Panc1 (cell line): ENCODE data around the gene ZFR2. TPM values are rescaled to one million over a fixed set of nuclear protein-coding genes. Genes with fewer than 3 reads are reported as not detected.

ENCODE experiments used
- ATAC-seq: fragments of 200-7000 bp; cut with Tn5 transposase; 2 replicates; pipeline ENCODE4 v1.9.1; 2020; ENCODE audit warnings: mild to moderate bottlenecking, moderate library complexity
- BruUV-seq: library from RNA; stranded (reverse); fragments of 400-500 nt; replicated peaks from 2 replicates; lab custom pipeline; 2021; lab: Mats Ljungman, UMichigan
- CTCF ChIA-PET: fragments of 300-600 bp; sonication (Branson Sonifier 250); formaldehyde crosslinking; loops from one replicate; lab custom pipeline; 2022; ENCODE audit warnings: antibody characterized with exemption; lab: Charles Lee
- POLR2A ChIA-PET: fragments of 300-600 bp; sonication (Branson Sonifier 250); formaldehyde crosslinking; loops from one replicate; lab custom pipeline; 2022; ENCODE audit warnings: antibody characterized with exemption; lab: Charles Lee
- DNase-seq: peaks from one replicate; pipeline ENCODE4 v3.0.0-alpha.2; 2010; ENCODE audit warnings: low read depth, low spot score
- H3K27ac ChIP-seq: 2 replicates; pipeline ENCODE4 v1.5.1; 2011; ENCODE audit warnings: mild to moderate bottlenecking, low read length, inconsistent platforms
- H3K27me3 ChIP-seq: fragments of 200-500 bp; sonication (Bioruptor generic); 2 replicates; pipeline ENCODE4 v1.6.0; 2014; ENCODE audit warnings: low read length, inconsistent platforms; ENCODE audit not compliant: control insufficient read depth, insufficient read depth
- H3K36me3 ChIP-seq: fragments of 200-500 bp; sonication (Bioruptor generic); 2 replicates; pipeline ENCODE4 v1.5.1; 2014; ENCODE audit warnings: inconsistent platforms, mild to moderate bottlenecking, low read length, moderate library complexity; ENCODE audit not compliant: control insufficient read depth, insufficient read depth
- H3K4me1 ChIP-seq: 2 replicates; pipeline ENCODE4 v1.5.1; 2011; ENCODE audit warnings: inconsistent platforms, mild to moderate bottlenecking, low read length, moderate library complexity; ENCODE audit not compliant: control insufficient read depth, insufficient read depth
- H3K4me3 ChIP-seq, 2 experiments: 2 replicates each; pipeline ENCODE4 v1.5.1; 2011 to 2012; ENCODE audit warnings: low read depth in 2 of 2, low read length in 2 of 2, mild to moderate bottlenecking in 2 of 2, inconsistent platforms in 1 of 2, moderate library complexity in 1 of 2
- H3K9me3 ChIP-seq: fragments of 200-500 bp; sonication (Bioruptor generic); 2 replicates; pipeline ENCODE4 v1.5.1; 2014; ENCODE audit warnings: low read depth, mild to moderate bottlenecking, inconsistent platforms, low read length, moderate library complexity; ENCODE audit not compliant: control insufficient read depth, insufficient read depth
- POLR2AphosphoS5 ChIP-seq: IDR thresholded peaks from 2 replicates; pipeline ENCODE4 v1.6.1; 2012; ENCODE audit warnings: mild to moderate bottlenecking, low read depth, low read length, moderate library complexity
- SIN3A ChIP-seq: IDR thresholded peaks from 2 replicates; pipeline ENCODE4 v1.6.1; 2012; ENCODE audit warnings: low read depth, mild to moderate bottlenecking, low read length, moderate library complexity, borderline replicate concordance; ENCODE audit not compliant: insufficient read depth
- TCF7L2 ChIP-seq: IDR thresholded peaks from 2 replicates; pipeline ENCODE4 v1.6.1; 2011; ENCODE audit warnings: mild to moderate bottlenecking, low read depth, low read length, inconsistent platforms
- in situ Hi-C: cut with HindIII; loops from 2 replicates; pipeline ENCODE4 v1.10.0; 2016; ENCODE audit warnings: low sequenced_read_pairs, low pct_unique_long_range_greater_than_20kb
- intact Hi-C: fragments of 100-400 bp; cut with micrococcal nuclease; formaldehyde crosslinking; loops from one replicate; pipeline ENCODE4 v1.10.0; 2022; ENCODE audit not compliant: unreplicated experiment
- total RNA-seq: library from RNA; stranded (reverse); gene quantifications from one replicate; pipeline ENCODE4 v1.2.1, GENCODE V29; 2021; ENCODE audit not compliant: unreplicated experiment
- TF ChIP-seq, protein P1 (sequence below), 2 experiments: IDR thresholded peaks; 2 replicates each; pipeline ENCODE4 v1.6.1; 2011 to 2012; ENCODE audit warnings: low read depth in 2 of 2, control low read depth in 1 of 2, low read length in 1 of 2, mild to moderate bottlenecking in 1 of 2, moderate library complexity in 1 of 2; ENCODE audit not compliant: insufficient read depth in 1 of 2
- TF ChIP-seq, protein P2 (sequence below): fragments of 450-650 bp; IDR thresholded peaks from 2 replicates; pipeline ENCODE4 v1.5.1; 2017; ENCODE audit warnings: mild to moderate bottlenecking

Gene ZFR2
- total RNA-seq, 1 experiment from 2014 or later, result 0.74 TPM

DNA sequence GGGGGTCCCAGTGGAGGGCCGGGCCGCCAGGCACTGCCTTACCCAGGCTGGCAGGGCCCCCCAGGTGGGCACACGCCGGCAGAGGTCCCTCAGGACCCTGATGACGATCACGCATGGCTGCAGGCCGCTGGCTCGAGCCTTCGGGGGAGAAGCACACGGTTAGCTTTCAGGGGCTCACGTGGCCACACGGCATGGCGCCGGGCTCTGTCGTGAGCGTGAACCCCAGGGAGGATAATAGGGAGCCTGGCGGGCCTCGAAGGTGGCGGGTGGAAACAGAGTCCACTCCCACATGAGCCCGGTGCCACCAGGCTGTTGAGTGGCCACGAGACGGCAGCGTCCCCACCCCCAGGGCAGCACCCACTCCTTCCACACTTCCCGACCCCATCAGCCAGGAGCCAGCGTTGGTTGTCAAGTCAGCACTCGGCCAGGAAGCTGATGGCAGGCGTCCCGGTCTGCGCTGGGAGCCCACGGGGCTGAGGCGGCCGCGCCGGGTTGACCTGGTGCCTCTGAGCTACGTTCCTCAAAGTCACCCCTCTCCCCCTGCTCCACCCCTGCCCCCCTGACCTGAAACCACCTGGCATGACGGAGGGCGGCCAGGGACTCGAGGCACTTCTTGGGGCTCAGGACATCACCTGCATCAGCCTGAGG is 58.0 kb downstream of the ZFR2 start:
- no peak overlapping the region for H3K27ac ChIP-seq
- no TSS peak for BruUV-seq
- in situ Hi-C loops (no loop called here), intact Hi-C loops (no loop called here)
- no peaks in the 10 kb centered on the region for H3K27me3 ChIP-seq
- H3K4me1 ChIP-seq, result no peaks in the 10 kb centered on the region
- ATAC-seq, result no peak
- POLR2A ChIA-PET, result no interaction called here
- no peak for DNase-seq
- H3K9me3 ChIP-seq, result no peaks in the 10 kb centered on the region
- H3K4me3 ChIP-seq, result no peak overlapping the region
- no peaks in the 10 kb centered on the region for H3K36me3 ChIP-seq
- CTCF ChIA-PET, result no interaction called here
- TF ChIP-seq POLR2AphosphoS5, result no peak
- no peak for TF ChIP-seq SIN3A
- TF ChIP-seq, protein P1, sequence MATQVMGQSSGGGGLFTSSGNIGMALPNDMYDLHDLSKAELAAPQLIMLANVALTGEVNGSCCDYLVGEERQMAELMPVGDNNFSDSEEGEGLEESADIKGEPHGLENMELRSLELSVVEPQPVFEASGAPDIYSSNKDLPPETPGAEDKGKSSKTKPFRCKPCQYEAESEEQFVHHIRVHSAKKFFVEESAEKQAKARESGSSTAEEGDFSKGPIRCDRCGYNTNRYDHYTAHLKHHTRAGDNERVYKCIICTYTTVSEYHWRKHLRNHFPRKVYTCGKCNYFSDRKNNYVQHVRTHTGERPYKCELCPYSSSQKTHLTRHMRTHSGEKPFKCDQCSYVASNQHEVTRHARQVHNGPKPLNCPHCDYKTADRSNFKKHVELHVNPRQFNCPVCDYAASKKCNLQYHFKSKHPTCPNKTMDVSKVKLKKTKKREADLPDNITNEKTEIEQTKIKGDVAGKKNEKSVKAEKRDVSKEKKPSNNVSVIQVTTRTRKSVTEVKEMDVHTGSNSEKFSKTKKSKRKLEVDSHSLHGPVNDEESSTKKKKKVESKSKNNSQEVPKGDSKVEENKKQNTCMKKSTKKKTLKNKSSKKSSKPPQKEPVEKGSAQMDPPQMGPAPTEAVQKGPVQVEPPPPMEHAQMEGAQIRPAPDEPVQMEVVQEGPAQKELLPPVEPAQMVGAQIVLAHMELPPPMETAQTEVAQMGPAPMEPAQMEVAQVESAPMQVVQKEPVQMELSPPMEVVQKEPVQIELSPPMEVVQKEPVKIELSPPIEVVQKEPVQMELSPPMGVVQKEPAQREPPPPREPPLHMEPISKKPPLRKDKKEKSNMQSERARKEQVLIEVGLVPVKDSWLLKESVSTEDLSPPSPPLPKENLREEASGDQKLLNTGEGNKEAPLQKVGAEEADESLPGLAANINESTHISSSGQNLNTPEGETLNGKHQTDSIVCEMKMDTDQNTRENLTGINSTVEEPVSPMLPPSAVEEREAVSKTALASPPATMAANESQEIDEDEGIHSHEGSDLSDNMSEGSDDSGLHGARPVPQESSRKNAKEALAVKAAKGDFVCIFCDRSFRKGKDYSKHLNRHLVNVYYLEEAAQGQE (IDR thresholded peaks at IDR 0.05; ENCODE audit: insufficient read depth in 1 of 2, low read depth in 2 of 2, low read length in 1 of 2), result no peak
- TF ChIP-seq, protein P2, sequence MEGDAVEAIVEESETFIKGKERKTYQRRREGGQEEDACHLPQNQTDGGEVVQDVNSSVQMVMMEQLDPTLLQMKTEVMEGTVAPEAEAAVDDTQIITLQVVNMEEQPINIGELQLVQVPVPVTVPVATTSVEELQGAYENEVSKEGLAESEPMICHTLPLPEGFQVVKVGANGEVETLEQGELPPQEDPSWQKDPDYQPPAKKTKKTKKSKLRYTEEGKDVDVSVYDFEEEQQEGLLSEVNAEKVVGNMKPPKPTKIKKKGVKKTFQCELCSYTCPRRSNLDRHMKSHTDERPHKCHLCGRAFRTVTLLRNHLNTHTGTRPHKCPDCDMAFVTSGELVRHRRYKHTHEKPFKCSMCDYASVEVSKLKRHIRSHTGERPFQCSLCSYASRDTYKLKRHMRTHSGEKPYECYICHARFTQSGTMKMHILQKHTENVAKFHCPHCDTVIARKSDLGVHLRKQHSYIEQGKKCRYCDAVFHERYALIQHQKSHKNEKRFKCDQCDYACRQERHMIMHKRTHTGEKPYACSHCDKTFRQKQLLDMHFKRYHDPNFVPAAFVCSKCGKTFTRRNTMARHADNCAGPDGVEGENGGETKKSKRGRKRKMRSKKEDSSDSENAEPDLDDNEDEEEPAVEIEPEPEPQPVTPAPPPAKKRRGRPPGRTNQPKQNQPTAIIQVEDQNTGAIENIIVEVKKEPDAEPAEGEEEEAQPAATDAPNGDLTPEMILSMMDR, result no peak
- no peak for TF ChIP-seq TCF7L2

DNA sequence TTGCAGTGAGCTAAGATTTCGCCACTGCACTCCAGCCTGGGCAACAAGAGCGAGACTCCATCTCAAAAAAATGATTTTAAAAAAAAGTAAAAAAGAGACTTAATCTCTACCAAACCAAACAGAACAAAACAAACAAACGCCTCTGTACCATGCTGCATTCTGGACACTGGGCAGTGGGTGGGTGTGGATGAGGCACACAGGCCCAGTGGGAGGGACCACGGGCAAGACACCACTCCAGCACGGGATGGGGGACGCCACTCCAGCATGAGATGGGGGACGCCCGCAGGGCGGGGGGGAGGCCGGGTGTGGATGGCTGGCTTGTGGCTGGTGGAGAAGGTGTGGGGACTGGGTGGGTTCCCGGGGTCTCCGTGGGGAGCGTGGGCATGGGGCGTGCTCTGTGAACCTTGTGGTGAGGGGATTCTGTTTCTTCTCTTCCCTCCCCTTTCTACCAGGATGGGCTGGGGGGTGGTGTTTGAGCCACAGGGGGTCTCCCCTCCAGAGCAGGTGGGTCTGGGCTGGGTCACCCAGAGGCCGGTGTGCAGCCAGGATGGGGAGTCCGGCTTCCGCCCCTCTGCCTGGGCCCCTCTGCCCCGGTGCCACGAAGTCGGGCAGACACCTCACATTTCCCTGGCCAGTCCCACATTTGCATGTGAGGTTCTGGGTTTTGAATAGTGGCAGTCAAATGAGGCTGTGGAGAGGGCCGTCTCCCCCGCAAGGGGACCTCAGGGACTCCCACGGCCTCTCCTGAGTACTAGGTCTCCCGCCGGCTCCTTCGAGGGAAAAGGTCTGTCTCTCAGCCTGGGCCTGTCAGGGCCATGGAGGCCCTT is 58.7 kb downstream of the ZFR2 start:
- DNase-seq (no peak), ATAC-seq (no peak)
- BruUV-seq, result no TSS peak
- no peaks in the 10 kb centered on the region for H3K27me3 ChIP-seq
- H3K27ac ChIP-seq, result no peak overlapping the region
- TF ChIP-seq SIN3A (no peak), POLR2AphosphoS5 (no peak), TCF7L2 (no peak)
- TF ChIP-seq, protein P1 (IDR thresholded peaks at IDR 0.05; ENCODE audit: insufficient read depth in 1 of 2, low read depth in 2 of 2, low read length in 1 of 2), result no peak
- TF ChIP-seq, protein P2, result no peak
- no peak overlapping the region for H3K4me3 ChIP-seq
- no peaks in the 10 kb centered on the region for H3K36me3 ChIP-seq
- CTCF ChIA-PET, result no interaction called here
- in situ Hi-C loops (no loop called here), intact Hi-C loops (no loop called here)
- H3K4me1 ChIP-seq, result no peaks in the 10 kb centered on the region
- no peaks in the 10 kb centered on the region for H3K9me3 ChIP-seq
- POLR2A ChIA-PET, result no interaction called here
